ELF-1 (cell line): ENCODE measurements around the gene PIWIL1.

Experiments used
- DNase-seq: peaks from one replicate; pipeline ENCODE4 v3.0.0-alpha.2; 2016; ENCODE audit warnings: low read depth, low spot score

PIWIL1 gene

DNA sequence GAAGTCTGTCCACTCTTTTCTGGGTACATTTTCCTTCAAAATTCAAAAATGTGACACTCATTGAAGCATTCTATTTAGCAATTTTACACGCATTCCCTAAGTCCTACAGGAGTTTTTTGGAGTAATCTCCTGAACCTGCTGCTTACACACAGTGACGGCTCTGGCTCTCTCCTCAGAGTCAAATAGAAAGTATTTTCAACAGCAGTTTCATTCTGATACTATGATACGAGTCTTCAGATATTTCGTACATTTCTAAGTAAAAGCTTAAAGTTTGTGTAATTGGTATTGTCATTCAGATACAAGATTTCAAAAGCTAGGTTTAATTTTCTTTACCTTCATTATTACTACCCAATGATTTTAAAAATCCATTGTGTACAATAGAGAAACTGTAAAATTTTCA is 36.4 kb downstream of the PIWIL1 start:
- DNase-seq = no peak

DNA sequence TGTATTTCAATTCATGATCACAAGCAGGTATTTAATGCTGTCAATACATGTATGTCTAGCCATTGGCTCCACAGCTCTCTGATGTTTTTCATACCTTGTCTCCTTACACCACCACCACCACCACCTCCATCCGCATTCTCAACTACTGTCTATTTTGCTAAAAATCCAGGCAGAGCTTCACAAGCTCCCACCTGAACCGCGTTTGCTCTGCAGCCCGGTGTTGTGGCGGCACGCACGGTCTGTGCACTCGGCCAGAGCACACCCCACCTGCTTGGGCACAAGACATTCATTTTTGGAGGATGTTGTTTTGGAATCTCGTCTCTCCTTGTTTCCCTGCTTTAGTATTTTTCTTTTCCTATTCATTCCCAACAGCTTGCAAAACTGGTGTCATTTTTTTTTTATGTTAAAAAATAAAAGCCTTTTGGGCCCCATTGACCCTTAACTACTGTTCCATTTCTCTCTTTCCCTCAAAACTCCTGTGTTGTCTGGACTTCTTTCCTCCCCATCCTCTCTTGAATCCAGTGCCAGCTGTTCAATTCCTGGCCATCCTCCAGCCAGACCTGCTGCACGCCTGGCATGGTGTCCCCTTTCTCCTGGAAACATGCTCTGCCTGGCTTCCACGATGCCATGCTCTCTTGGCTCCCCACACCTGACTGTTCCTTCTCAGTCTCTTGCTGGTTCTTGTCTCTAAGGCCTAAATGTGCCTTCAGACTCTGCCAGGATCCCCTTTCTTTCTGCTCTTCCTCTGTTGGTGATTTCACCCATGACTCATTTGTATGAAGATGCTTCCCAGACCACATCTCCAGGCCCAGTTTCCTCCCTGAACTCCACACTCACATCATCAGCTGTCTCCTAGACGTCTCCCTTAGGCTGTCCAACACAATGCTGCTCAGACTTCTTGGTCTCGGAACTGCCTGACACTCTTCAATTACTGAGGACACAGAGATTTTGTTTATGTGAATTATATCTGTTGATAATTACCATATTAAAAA is 37.9 kb downstream of the PIWIL1 start:
- DNase-seq = no peak

DNA sequence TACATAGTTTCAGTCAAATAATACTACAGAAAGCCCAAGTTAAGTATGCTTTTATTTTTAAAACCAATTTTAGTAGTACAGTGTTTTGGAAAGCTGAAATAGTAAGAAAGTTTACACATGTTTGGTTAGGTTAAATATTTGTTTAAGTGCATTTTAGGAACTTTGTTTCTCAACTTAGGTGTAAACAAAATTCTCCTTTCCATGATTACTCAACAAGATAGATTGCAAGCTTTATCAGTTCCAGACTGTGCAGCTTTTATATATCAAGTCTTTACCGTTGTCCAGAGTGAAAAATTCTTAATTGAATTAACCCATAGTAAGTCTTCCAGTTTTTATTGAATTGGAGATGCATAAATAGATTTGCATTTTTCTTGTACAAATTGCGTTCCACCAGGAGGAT is 45.1 kb downstream of the PIWIL1 start:
- no peak for DNase-seq

DNA sequence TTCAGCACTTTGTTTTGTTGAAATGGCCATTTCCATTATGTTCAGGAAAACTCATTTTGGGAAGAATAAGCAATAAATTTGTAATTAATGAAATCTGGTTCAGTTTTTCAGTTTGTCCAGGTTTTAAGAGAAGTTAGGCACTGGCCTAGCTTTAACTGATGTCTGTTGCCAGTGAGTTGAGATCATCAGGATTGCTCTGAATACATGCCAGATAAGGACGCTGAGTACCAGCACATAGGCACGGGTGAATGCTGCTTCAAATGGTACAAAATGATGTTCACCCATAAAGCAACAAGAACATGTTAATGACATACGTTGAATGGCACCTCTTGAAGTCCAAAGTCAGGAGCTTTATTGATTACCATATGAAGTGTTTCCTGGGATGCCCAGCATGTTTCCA is 46.5 kb downstream of the PIWIL1 start:
- DNase-seq = no peak

DNA sequence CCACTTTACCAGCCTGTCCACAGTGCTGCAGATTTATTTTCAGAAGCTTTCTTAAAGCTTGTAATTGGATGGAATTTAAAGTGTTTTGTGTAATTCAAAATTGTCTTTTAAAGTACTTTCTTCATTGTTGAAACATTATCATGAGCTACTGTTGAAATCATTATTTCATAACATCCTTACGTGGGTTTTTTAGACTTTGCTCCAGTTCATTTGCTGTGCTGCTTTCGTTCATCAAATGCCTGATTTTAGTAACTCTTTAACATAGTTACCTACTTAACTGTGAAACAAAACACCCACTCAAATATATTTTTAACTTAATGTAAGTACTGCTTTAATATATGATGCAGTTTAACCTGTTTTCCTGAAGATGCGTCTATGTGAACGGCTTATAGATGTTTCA is 47.5 kb downstream of the PIWIL1 start:
- no peak for DNase-seq

DNA sequence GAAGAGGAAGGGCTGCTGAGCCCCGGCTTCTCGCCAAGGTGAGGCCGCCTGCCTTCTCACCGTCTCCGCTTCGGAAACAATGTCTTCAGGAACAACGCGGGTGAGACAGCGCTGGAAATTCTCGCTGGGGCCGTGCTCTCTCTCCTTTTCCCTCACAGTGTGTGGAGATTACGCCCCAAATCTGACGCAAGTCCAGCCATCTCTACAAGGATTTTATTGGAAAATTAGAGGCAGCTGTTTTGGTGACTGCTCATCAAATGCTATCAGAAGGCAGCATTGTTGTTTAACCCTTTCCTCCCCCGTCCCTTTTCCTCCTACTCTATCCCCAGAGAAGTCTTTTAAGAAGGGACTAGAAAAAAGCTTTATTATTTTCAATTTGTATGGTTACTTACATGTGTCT is 53.5 kb downstream of the PIWIL1 start:
- no peak for DNase-seq

DNA sequence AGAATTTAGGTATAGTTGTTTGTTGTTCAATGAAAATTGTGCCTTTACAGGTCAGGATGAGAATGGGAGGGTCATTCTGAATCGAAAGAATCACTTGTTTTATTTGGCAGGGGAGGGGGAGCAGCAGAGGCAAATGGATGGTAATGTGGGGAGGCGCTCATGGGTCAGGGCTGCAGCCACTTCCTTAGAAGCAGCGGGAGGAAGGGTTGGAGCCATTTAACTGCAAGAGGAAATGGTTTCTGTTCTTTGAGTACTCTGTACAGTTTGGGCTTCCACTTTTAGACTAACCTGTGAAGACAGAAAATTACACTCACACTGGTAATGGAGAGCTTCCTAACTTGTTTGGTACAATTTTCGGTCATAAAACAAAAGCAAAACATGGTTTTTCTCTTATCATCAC is 57.2 kb downstream of the PIWIL1 start:
- DNase-seq = no peak

DNA sequence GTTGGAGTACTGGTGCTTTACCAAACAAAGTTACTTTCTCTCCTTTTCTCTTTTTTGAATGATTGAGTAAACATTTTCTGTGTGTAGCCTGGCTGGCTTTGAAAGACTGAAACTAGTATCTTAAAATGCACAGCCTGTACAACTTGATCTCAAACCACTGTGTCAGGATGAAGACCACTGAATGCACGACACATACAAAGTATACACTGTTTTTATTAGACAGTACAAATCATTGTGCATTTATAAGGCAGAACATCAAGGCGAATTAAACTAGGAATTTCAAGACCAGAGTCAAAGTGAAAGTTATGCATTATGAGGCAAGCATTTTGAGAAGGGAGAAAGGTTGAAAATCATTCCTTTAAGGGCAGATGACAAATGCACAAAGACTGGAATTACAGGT is 59.0 kb downstream of the PIWIL1 start:
- DNase-seq = no peak

DNA sequence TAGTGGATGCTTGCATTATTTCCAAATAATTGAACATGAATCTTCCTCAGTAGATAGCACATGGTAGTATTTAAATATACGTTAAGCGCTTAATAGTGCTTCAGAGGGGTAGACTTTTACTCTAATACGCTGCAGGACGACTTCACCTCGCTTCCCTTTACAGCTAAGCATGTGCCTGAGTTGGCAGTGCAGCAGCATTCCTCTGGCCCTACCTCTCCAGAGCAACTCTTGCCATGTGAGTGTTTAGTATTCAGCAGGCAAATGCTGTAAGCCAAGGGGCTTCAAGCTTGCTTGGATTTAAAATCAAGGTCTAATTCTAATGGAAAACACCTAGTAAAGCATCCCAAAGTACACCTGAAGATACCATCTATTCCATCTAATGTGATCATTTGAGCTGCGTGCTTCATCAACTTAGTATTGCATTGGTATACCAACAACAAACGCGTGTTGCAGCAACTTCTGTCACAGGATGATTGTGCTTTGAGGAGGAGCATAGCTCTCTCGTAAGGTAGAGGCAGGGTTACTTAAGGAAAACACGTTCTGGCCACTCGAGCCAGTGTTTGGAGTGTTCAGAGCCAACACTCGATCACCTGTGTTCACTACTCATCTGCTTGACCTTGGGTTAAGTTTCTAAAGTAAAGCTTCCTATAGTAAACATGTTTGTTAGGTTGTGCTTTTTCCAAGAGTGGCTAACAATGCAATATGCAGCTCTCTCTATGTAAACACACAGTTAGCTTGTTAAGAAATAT is 60.6 kb downstream of the PIWIL1 start:
- no peak for DNase-seq

DNA sequence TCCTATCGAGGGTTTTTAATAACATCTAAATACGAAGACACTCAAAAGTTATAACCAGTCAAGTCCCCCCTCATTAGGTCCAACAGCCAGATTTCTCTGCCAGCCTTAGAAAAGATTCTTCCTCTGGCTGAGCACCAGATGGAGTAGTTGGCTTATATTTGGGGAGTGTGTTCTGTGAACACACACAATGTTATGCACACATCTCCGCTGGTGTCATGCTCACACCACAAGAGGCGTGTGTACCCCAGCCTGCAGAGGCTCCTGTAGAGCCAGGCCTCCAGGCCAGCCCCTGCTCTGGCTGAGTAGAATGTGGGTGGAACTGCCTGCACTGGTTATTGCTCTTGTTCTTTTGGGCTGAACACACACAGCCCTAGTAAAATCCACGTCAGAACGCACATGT is 64.0 kb downstream of the PIWIL1 start:
- DNase-seq = peak; percentile 34

DNA sequence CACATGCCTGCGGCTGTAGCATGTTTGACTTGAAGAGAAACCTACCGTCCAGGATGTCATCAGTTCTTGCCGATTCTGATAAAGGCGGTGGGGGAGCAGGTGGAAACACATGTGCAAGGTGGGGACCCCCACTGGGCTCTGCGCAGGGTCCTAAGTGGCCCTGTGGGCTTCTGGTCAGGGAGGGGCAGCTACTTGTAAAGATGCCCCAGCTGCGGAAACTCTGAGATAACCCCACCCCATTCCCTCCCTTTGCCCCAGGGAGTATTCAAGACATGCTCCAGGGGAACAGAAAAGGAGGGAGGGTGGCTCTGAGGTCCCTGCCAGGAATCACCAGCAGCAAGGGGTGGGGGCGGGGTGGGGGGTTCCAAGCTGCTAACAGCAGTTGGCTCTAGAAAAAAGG is 67.6 kb downstream of the PIWIL1 start:
- peak; percentile 60 for DNase-seq

DNA sequence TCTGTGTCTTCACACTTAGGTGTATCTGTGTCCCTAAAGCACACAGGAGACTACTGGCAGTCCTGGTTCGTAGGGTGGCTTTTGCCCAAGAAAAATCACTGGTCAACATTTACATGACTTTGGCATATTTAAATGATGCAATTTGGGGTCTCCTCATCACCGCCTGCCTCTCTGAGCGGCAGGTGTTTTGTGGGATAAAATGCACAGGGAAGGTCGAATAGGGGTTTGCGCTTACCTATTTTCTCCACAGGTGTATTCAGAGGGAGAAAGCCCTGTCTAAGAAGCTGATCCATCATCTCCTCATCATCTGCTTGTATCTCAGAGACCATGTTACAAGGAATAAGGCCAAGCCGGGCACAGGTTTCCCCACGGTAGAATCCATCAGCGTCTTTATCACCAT is 74.7 kb downstream of the PIWIL1 start:
- DNase-seq = no peak

DNA sequence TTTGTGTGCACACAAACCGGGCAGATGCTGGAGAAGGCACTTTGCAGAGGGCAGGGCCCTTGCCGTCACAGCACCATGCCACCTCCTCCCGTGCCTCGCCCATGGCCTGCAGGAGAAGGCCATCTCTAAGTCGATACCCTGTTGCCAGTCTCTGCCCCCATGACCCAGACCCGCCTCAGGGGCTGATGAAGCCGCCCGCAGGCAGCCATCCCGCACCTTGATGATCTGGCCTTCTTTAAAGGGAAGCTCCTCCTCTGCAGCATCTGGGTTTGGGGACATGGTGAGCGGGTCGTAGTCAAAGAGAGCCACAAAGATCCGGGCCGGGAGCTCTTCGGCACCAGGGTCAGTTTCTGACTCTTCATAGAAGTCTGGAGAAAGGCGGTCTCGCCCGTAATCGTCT is 76.2 kb downstream of the PIWIL1 start:
- DNase-seq = no peak

DNA sequence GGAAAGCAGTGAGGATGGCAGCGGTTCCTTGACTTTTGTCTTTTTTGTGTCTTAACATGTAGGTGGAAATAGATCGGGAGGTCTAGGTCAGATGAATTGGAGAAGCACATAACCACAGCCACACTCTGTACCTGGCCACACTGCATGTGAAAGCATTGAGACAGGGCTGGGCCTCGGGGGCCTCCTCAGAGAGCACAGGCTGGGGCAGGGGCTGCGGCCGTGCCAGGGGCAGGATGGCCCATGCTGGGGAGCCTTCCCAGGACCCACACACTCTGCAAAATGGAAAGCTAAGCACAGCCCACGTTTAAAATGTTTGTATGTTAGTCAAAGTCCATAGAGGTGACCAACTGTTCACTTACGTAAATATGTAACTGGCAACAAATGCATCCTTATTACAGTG is 76.7 kb downstream of the PIWIL1 start:
- no peak for DNase-seq

DNA sequence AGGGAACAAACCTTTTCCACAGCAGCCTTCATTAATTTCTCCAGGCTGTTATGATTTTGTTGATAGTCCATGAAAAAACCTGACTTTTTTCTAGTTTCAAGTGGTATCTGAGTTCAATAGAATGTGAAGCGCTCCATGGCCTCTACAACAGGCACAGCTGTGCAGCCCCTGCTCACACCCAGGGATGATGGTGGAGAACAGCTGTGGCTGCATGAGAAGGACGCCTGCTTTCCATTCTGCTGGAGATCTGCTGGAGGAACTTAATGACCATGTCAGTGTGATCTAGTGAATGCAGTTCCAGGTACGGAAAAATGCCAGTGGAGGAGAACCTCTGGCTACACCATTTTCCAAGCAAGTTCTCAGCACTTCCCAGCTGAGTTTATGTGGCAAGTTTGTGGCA is 80.6 kb downstream of the PIWIL1 start:
- no peak for DNase-seq

DNA sequence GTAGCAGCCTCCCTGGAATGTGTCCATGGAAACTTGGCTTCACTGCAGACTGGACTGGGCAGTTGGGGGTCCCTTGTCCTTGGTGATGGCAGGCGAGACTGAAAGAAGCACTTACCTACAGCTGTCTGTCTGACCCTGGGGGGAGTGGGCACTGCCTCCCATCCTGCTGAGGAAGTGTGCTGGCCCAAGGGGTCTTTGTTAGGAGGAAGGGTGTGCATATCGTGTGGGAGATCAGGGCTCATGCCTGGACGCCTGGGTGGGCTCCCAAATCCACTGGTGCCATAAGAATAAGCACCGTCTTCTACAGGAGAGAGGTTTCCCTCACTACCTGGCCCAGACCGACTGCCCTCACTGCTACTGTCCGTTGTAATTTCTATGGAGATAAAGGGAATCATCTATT is 81.4 kb downstream of the PIWIL1 start:
- no peak for DNase-seq

DNA sequence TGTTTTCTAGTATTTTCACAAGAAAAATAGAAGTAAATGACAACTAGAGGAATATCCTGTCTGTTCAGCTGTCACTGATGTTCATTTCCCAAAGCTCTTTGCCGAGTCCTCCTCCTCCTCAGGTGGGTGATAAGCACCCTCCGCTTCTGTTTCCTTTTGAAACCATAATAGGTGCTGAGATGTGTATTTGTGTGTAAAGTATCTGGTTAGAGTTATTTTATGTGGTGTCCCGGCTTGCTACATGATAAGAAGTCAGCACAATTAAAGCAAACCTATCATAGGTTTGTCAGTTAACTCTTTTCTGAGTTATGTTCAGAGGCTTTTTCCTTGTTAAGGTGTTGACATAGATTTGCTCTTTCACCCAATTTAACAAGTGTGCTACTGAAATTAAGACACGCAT is 82.4 kb downstream of the PIWIL1 start:
- DNase-seq = no peak

DNA sequence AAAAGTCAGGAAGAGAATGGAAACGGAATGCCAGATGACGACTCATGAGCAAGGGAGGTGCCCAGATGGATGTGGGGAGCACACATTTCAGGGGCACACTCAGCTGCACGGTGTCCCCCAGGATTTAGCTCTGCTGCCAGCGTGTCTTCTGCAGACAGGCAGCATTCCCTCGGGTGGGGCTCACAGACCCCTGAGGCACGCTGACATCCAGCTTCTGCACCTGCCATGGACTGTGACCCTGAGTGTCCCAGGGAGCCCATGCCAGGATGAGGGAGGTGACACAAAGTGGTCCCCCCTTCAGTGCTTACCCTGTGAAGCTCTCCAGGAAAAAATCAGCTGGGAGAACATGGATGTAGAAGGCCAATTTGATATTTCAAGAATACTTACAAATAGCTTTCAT is 84.2 kb downstream of the PIWIL1 start:
- DNase-seq = no peak
